GM13976 (cell line): ENCODE results near the gene GRIP1.

Source experiments
- DNase-seq: peaks from one replicate; pipeline ENCODE4 v3.0.0; 2012; ENCODE audit warnings: low spot score
- CTCF ChIP-seq: IDR thresholded peaks from 2 replicates; pipeline ENCODE4 v1.5.1; 2012; ENCODE audit warnings: borderline replicate concordance, mild to moderate bottlenecking; ENCODE audit not compliant: insufficient read depth; ENCODE audit errors: extremely low read depth, missing control alignments, control extremely low read depth
- in situ Hi-C: fragments of 300-500 bp; cut with MboI; formaldehyde crosslinking; loops from one replicate; pipeline ENCODE4 v1.12.0; 2022; ENCODE audit warnings: low sequenced_read_pairs, mixed read lengths, inconsistent platforms; ENCODE audit not compliant: unreplicated experiment

Gene GRIP1

GRCh38 chr12:66599816-66600215, 79.1 kb downstream of the GRIP1 start:
- in situ Hi-C loops = no loop called here
- no peak for TF ChIP-seq CTCF
- no peak for DNase-seq

GRCh38 chr12:66598608-66599007, 80.3 kb downstream of the GRIP1 start:
- no peak for TF ChIP-seq CTCF
- no peak for DNase-seq
- in situ Hi-C loops = no loop called here

- DNase-seq = no peak
- in situ Hi-C loops = no loop called here
- TF ChIP-seq CTCF = no peak
Measured at GRCh38 chr12:66598079-66598478, 80.8 kb downstream of the GRIP1 start.

GRCh38 chr12:66596199-66596598, 82.7 kb downstream of the GRIP1 start:
- in situ Hi-C loops = no loop called here
- DNase-seq = no peak
- no peak for TF ChIP-seq CTCF

GRCh38 chr12:66594688-66595087, 84.2 kb downstream of the GRIP1 start:
- no peak for DNase-seq
- in situ Hi-C loops = no loop called here
- TF ChIP-seq CTCF = no peak

- in situ Hi-C loops = no loop called here
- DNase-seq = no peak
- no peak for TF ChIP-seq CTCF
Measured at GRCh38 chr12:66590275-66590985, 88.4 kb downstream of the GRIP1 start.
